Stimulated activated CD4-positive, alpha-beta T cell treated with anti-CD3 and anti-CD28 coated beads, Interleukin-12 subunit alpha, Interleukin-12 subunit beta, amount 100 ng/mL, for 24 hours (primary cell): ENCODE data around the gene HES4.
"Not testable (repeated sequence)": the region's sequence is repeated elsewhere in the genome, so short reads cannot be mapped to it uniquely, and the experiment has no call there.

ENCODE experiments used
- DNase-seq, 2 experiments: peaks; one replicate each; pipeline ENCODE4 v3.0.0-alpha.2; 2020; ENCODE audit warnings: low read depth in 2 of 2

HES4 gene

DNA sequence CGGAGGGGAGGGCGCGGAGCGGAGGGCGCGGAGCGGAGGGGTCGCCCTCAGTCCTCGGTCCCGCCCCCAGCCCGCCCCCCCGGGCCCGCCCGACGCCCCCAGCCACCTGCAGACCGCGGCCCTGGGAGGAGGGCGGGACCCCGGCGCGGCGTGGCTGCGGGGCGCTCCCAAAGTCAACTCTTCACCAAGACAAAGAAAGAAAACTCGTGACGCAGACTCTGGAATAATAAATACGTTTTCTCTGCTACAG is 1.2 kb downstream of the HES4 start:
- no peak for DNase-seq

- no peak for DNase-seq
These were observed 1.7 kb downstream of the HES4 start for GRCh38 chr1:997993-998744.

- no peak for DNase-seq
These were observed 2.2 kb downstream of the HES4 start for GRCh38 chr1:997713-997992.

DNA sequence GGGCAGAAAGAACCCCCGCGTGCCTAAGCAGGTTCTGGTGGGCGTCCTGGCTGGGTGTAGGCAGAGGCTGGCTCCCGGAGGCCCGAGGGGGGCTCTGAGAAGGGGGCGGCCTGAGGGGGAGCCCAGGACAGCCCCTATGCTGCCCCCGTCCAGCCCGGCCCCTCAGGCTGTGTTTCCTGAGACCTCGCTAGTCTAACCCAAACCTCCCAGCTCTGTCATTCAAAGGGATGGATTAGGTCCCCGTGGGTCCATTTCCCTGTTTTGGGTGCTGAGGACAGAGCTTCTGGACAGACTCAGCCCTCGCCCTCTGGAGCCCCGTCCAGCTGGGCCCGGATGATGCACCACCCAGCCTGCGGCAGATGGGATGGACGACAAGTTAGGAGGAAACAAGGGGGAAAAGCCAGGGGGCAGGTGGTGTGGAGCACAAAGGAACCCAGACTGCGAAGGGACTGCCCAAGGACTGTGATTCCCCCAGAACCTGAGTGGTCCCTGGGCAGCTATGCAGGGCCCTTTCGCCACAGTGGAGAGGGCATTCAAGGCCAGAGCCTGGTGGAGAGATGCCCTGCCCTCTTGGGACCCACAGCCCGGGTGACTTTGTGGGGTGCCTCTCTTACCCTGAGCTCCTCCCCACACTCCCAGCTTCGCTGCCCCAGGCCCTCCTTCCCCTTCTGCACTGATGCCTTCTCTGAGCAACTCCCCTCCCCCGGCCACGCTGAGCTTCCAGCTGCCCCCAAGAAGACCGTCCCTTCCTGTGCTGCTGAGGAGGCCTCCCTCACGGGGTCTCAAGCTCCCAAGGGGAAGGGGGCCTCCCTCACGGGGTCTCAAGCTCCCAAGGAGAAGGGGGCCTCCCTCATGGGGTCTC is 2.8 kb downstream of the HES4 start:
- DNase-seq = no peak

DNA sequence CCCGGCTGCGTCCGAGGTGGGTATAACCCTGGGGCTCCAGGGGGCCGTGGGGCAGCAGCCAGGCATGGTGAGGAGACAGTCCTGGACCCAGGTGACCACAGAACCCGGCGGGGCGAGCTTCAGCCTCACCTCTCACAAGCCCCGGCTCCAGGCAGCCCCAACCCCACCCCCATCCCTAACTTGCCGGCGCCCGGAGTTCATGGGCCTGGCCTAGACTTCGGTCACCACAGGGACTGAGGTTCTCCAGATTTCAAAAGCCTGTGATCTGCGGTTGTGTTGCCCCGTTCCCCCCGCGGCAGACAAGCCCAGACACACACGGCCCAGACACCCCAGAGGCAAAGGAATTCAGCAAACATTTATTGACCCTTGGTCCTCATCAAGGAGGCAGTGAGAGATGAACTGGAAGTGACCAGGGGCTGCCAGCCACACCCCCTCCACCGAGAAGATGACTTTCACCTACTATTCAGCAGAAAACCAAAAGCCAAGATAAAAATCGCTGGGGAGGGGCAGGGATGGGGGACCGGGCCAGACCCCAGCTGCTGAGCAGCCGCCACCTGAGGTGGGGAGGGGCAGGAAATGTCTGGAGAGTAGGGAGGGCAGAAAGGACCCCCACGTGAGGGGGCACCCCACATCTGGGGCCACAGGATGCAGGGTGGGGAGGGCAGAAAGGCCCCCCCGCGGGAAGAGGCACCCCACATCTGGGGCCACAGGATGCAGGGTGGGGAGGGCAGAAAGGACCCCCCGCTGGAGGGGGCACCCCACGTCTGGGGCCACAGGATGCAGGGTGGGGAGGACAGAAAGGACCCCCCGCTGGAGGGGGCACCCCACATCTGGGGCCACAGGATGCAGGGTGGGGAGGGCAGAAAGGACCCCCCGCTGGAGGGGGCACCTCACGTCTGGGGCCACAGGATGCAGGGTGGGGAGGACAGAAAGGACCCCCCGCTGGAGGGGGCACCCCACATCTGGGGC is 3.9 kb downstream of the HES4 start:
- DNase-seq = no peak

DNA sequence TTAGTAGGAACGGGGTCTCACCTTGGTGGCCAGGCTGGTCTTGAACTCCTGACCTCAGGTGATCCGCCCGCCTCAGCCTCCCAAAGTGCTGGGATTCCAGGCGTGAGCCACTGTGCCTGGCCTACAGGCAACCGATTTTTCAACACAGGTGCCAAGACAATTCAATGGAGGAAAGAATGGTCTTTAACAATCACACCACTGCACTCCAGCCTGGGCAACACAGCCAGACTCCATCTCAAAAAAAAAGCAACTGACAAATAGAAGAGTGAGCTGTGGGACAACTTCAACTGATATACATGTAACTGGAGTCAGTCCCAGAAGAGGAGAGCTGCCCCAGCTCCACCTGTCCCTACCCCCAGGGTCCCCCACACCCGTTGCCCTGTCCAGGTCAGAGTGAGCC is 5.4 kb downstream of the HES4 start:
- DNase-seq = not testable (repeated sequence)

DNA sequence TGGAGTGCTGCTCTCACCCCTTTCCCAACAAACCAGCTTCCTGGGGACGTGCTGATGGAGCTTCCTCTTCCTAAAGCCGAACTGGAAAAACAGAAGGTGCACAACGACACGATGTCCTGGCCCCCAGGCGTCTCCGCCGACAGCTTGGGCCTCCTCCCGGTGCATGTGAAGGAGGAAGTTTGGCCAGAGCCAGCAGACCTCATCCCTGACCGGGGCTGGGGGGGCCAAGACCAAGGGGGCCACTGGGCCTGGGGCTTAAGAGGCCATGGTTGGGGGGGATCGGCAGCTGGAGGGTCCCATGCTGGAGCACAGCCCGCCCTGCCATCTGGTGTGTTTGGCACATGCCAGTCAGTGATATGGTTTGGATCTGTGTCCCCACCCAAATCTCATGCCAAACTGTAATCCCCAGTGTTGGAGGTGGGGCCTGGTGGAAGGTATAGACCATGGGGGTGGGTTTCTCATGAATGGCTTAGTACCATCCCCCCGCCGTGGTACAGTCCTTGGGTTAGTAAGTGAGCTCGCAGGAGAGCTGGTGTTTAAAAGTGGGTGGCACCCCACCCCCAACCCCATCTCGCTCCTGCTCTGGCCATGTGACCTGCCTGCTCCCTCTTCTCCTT is 6.4 kb downstream of the HES4 start:
- DNase-seq = no peak

GRCh38 chr1:992362-992761 is 7.5 kb downstream of the HES4 start:
- no peak for DNase-seq

DNA sequence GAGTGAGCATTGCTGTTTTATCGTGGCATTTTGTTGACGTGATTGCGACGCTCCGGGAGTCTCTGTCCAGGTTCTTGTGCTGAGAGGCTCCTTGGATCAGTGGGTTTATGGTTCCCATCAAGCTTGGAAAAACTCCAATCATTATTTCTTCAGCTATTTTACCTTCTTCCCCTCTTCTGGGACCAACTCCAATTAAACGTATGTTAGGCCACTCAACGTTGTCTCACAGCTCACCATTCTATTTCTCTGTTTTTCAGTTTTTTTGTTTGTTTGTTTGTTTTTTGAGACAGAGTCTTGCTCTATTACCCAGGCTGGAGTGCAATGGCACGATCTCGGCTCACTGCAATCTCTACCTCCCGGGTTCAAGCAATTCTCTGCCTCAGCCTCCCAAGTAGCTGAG is 8.0 kb downstream of the HES4 start:
- no peak for DNase-seq

DNA sequence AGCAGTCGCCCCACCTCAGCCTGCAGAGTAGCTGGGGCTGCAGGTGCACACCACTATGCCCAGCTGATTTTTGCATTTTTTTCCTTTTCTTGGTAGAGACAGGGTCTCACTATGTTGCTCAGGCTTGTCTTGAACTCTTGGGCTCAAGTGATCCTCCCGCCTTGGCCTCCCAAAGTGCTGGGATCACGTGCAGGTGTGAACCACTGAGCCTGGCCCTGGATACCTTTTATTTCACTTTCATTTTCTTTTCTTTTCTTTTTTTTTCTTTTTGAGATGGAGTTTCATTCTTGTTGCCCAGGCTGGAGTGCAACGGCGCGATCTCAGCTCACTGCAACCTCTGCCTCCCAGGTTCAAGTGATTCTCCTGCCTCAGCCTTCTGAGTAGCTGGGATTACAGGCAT is 8.6 kb downstream of the HES4 start:
- not testable (repeated sequence) for DNase-seq

DNA sequence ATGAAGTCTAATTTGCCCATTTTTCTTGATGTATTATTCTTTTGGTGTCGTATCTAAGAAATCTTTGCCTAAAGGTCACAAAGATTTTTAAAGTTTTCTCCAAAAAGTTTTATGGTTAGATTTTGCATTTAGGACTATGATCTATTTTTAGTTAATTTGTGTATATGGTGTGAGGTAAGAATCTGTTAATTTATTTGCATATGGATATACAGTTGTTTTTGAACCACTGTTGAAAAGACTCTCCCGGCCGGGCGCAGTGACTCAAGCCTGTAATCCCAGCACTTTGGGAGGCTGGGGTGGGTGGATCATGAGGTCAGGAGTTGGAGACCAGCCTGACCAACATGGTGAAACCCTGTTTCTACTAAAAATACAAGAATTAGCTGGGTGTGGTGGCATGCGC is 11.8 kb downstream of the HES4 start:
- not testable (repeated sequence) for DNase-seq

GRCh38 chr1:985126-985525 is 14.8 kb downstream of the HES4 start:
- DNase-seq = no peak

DNA sequence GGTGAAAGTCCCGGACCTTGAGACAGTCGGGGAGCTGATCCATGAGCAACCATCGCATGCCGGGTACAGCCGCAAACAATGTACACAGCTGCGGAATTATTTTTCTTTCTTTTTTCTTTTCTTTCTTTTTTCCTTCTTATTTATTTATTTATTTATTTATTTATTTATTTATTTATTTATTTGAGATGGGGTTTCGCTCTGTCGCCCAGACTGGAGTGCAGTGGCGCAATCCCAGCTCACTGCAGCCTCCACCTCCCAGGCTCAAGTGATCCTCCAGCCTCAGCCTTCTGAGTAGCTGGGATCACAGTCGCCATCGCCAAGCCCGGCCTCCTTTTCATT is 15.5 kb downstream of the HES4 start:
- DNase-seq = no peak

DNA sequence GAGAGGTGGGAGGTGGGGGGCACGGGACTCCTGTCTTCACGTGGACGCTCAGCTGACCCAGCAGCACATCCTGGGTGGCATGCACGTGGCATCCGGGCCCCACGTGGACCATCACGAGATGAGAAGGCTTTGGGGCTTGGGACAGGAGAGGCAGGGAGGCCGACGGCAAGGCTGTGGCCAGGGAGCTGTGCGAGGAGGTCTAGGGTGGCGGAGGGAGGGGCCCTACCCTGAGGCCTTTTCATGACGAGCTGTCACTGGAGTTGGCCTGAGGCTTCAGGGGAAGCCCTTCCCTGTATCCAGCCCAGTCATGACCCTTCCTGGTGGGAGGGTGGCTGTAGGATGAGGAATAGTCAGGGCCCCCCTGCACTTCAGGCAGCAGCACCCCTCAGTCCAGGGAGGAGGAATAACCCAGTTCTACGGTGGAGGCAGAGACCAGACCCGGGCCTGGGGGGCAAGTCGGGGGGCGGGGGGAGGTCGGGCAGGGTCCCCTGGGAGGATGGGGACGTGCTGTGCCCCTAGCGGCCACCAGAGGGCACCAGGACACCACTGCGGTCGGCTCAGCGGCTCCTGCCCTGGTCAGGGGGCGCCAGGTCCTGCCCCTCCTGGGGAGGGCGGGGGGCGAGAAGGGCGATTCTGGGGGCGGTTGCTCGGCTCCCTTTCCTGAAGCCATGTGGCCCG is 16.0 kb downstream of the HES4 start:
- peak in 1 of 2 experiments; percentile 53 for DNase-seq

DNA sequence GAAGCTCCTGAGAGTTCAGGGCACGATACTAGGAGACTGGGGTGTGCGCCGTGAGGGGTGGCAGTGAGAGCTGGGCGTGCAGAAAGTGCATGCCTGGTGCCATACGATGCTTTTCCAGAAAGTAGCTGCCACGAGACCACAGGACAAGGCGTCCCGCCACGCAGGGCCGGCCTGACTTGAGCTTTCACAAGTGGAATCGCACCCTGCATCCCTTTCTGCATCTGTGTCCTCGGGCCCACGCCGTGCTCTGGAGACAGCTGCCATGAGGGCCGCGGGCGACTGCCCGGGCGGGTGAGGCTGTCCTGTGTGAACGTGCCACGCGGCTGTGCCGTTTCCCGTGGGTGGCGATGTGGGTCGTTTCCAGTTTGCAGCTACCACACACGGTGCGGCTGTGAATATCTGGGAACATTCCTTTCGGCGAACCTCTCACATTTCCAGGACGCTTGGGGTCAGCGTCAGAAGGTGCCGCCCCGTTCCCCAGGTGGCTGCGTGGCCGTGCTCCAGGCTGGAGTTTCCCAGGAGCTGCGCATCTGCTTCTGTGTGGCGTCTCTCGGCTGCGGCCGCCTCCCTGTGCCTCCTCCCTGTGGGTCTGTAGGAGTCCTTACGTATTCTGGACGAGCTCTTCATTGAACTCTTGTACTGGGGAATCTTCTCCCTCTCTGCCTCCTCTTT is 17.0 kb downstream of the HES4 start:
- DNase-seq = no peak

DNA sequence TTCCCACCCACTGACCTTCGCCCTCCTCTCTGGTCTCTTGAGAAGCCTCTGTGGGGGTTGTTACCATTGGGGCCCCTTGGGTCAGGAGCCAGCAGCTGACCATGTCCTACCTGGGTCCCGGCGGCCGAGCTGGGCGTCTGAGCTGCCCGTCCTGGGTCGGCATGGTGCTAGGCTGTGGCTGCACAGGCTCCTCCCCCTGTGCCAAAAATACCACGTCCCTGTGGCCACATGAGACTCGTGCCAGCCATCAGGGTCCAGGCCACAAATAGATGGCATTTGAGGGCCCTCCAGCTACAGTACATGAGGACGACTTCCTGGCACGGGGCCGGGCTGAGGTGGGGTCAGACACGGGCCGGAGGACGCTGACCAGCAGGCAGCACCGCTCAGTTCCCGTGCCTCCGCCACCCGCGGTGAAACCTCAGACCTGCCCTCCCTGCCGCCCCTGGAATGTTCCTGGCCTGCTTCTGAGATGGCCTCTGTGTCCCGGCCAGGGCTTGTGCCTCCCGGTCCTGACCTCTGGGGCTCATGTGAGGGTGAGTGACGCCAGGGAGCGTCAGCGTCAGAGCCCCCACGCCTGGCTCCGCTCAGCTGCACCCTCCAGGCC is 17.8 kb downstream of the HES4 start, which contains the start of gene PERM1:
Gene PERM1, minus strand, starts transcription at position 139 of the 604 bp plus-strand sequence. CDS start 1,064 bp downstream, outside the sequence.
- DNase-seq = no peak

- DNase-seq = no peak
These were observed 18.4 kb downstream of the HES4 start for GRCh38 chr1:981491-981954.

GRCh38 chr1:980602-981395 is 19.1 kb downstream of the HES4 start:
- DNase-seq = no peak

DNA sequence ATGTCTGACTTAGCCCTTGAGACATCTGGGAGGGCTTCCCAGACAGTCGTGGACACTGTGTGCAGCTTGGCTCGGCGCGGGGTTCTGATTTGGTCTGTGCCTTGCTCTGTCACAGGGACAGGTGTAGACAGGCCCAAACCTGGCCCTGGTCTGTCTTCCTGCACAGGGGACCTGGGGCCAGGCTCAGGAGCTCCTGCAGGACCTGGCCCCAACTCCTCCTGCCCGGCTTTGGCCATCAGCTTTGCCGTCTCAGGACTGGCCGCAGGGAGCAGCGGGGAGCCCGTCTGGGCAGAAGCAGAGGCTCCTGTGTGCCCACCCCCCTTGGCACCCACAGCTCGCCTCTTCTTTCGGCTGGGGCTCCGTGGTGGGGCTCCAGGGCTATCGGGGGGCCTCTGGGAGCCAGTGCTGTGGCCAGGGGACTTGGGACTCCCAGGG is 19.7 kb downstream of the HES4 start:
- no peak for DNase-seq

- no peak for DNase-seq
These were observed 20.2 kb downstream of the HES4 start for GRCh38 chr1:979744-980072.
